ENCODE results near the gene GRIK5. TPM values are rescaled to one million over a fixed set of nuclear protein-coding genes. Genes with fewer than 3 reads are reported as not detected.

Gene GRIK5, protein sequence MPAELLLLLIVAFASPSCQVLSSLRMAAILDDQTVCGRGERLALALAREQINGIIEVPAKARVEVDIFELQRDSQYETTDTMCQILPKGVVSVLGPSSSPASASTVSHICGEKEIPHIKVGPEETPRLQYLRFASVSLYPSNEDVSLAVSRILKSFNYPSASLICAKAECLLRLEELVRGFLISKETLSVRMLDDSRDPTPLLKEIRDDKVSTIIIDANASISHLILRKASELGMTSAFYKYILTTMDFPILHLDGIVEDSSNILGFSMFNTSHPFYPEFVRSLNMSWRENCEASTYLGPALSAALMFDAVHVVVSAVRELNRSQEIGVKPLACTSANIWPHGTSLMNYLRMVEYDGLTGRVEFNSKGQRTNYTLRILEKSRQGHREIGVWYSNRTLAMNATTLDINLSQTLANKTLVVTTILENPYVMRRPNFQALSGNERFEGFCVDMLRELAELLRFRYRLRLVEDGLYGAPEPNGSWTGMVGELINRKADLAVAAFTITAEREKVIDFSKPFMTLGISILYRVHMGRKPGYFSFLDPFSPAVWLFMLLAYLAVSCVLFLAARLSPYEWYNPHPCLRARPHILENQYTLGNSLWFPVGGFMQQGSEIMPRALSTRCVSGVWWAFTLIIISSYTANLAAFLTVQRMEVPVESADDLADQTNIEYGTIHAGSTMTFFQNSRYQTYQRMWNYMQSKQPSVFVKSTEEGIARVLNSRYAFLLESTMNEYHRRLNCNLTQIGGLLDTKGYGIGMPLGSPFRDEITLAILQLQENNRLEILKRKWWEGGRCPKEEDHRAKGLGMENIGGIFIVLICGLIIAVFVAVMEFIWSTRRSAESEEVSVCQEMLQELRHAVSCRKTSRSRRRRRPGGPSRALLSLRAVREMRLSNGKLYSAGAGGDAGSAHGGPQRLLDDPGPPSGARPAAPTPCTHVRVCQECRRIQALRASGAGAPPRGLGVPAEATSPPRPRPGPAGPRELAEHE
- 3.2 and 7.3 TPM in 2 replicates for total RNA-seq

DNA sequence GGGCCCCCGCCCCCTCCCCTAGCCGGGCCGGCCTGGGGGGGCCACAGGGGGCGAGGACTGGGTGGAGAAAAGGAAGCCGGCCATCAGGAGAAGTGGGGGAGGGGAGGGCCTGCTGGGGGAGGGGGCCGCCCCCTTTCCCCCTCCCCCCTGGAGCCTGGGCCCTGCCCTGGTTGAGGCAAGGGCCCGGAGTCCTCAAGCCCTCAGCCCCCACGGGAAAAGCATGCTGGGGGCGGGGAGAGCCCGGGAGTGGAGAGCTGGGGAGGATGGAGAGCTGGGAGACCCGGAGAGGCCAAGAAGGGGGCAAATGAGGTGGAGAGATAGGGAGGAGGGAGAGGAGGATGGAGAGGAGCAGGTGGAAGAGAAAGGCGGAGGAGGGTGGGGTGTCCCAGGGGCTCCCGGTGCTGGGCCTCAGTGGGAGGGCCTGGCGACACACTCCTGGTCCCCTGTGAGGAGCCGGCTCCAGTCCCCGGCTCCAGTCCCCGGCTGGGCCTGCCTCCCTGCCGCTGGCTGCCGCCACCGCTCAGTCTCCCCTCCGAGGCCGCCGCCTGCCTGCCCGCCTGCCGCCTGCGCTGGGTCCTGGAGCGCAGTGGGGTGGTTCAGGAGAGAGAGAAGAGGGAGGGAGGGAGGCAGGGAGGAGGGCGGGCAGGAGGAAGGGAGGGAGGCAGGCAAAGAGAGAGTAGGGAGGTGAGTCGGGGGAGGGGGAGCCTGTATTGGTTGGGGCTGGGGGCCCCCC is at the start of gene GRIK5:
GRIK5 (minus strand) TSS at position 588 of the 733 bp plus-strand sequence. CDS start 4,436 bp downstream, outside the sequence.

DNA sequence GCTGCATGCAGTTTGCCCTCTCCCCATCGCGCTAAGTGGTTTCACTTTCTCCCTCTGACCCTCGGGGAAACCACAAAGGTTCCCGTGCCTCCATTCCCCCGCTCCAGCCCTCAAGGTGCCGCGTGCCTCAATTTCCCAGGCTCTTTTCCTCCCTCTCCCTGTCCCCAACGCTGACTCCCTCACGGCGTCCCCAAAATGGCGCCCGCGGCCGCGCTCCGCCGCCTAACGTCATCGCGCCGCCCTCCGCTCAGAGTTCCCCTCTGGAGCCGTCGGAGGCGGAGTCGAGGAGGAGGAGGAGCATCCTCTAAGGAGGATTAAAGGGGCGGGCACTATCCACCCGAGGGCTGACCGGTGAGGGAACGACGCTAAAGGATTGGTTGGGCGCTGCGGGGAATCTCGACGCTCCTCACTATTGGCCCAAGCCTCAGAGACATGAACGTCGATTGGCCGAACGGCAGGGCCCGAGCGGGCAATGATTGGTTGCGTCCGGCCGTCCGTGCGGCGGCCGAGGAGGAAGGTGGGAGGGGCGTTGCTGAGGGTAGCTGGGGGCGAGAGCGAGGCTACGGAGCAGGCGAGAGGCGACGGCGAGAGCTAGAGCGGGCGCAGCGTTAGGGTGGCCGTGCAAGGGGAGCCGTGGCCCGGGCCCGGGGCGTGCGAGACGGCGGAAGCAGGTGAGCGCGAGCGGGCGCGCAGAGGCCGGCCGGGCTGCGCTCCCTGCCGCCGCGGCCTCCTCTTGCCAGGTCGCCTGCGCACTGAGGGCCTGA is 5.8 kb upstream of the GRIK5 start, which contains the start of gene ZNF574:
ZNF574 (plus strand) TSS at position 551 of the 764 bp plus-strand sequence. CDS start 2,441 bp downstream, outside the sequence.

GRCh38 chr19:41993612-41994483 is 76.2 kb downstream of the GRIK5 start, which contains the start of gene ATP1A3:
TSS of gene ATP1A3 (minus strand) at chr19:41994230. CDS start at chr19:41994076, 154 bp downstream.

GRCh38 chr19:41959056-41960053 is 110.7 kb downstream of the GRIK5 start, which contains the start of gene RABAC1:
TSS of gene RABAC1 (minus strand) at chr19:41959321. CDS start at chr19:41959292, 29 bp downstream.

Other genes with a start within 250 kb of the GRIK5 start
- gene LYPD4, start 225.5 kb downstream of the GRIK5 start, total RNA-seq = not detected in 2 replicates
- gene DMRTC2, start 225.2 kb downstream of the GRIK5 start, total RNA-seq = not detected in 2 replicates
- gene RPS19, start 210.0 kb downstream of the GRIK5 start, total RNA-seq = 612 and 811 TPM in 2 replicates
- gene CD79A, start 192.9 kb downstream of the GRIK5 start, total RNA-seq = 0.07 and 0.20 TPM in 2 replicates
- gene ARHGEF1, start 187.0 kb downstream of the GRIK5 start, total RNA-seq = 33.4 and 39.2 TPM in 2 replicates
- 0.07 and 0.10 TPM in 2 replicates for gene ERFL, start 141.8 kb downstream of the GRIK5 start, total RNA-seq
- 184 and 186 TPM in 2 replicates for gene RABAC1, start 110.9 kb downstream of the GRIK5 start, total RNA-seq
- 0.13 TPM in 1 of 2 replicates, not detected in the other for gene ATP1A3, start 76.0 kb downstream of the GRIK5 start, total RNA-seq
- gene ZNF574, start 6.0 kb upstream of the GRIK5 start, total RNA-seq = 12.1 and 13.6 TPM in 2 replicates
- gene POU2F2, start 62.2 kb upstream of the GRIK5 start, total RNA-seq = 0.26 and 2.5 TPM in 2 replicates
- 21.5 and 23.0 TPM in 2 replicates for gene DEDD2, start 147.5 kb upstream of the GRIK5 start, total RNA-seq
- 10.8 and 11.9 TPM in 2 replicates for gene ZNF526, start 150.1 kb upstream of the GRIK5 start, total RNA-seq
- 31.7 and 33.3 TPM in 2 replicates for gene GSK3A, start 172.4 kb upstream of the GRIK5 start, total RNA-seq
- 22.8 and 28.2 TPM in 2 replicates for gene ERF, start 184.9 kb upstream of the GRIK5 start, total RNA-seq
- gene CIC, start 199.0 kb upstream of the GRIK5 start, total RNA-seq = 37.7 and 62.2 TPM in 2 replicates
- 0.20 and 0.23 TPM in 2 replicates for gene PRR19, start 231.9 kb upstream of the GRIK5 start, total RNA-seq
- 9.5 and 14.0 TPM in 2 replicates for gene PAFAH1B3, start 232.4 kb upstream of the GRIK5 start, total RNA-seq
- gene TMEM145, start 243.1 kb upstream of the GRIK5 start, total RNA-seq = not detected in 2 replicates